WTC11 (cell line): ENCODE measurements around the gene NUP214. TPM values are rescaled to one million over a fixed set of nuclear protein-coding genes. Genes with fewer than 3 reads are reported as not detected.

Experiments used
- ATAC-seq: fragments of 200-7000 bp; cut with Tn5 transposase; 2 replicates; pipeline ENCODE4 v1.10.0; 2021; ENCODE audit warnings: mild to moderate bottlenecking, moderate library complexity
- CTCF ChIA-PET: fragments of 300-600 bp; sonication (Branson Sonifier 250); formaldehyde crosslinking; loops from one replicate; lab custom pipeline; 2021; ENCODE audit warnings: antibody characterized with exemption; lab: Charles Lee
- POLR2A ChIA-PET: fragments of 350-600 bp; sonication (Branson Sonifier 250); formaldehyde crosslinking; loops from one replicate; lab custom pipeline; 2021; ENCODE audit warnings: antibody characterized with exemption; lab: Charles Lee
- DNase-seq: peaks from one replicate; pipeline ENCODE4 v3.0.0; 2021; ENCODE audit warnings: low spot score
- H3K27ac Mint-ChIP-seq: 2 replicates; pipeline ENCODE4 v1.8.0; 2021; ENCODE audit warnings: mixed read lengths
- H3K27me3 Mint-ChIP-seq: 2 replicates; pipeline ENCODE4 v1.8.0; 2021; ENCODE audit warnings: low read depth, mild to moderate bottlenecking, moderate library complexity, mixed read lengths
- H3K36me3 Mint-ChIP-seq: 2 replicates; pipeline ENCODE4 v1.8.0; 2021; ENCODE audit warnings: mixed read lengths
- H3K4me1 Mint-ChIP-seq: 2 replicates; pipeline ENCODE4 v1.8.0; 2022; ENCODE audit warnings: mixed read lengths
- H3K4me3 Mint-ChIP-seq: 2 replicates; pipeline ENCODE4 v1.8.0; 2021; ENCODE audit warnings: mild to moderate bottlenecking, moderate library complexity, mixed read lengths
- H3K9me3 Mint-ChIP-seq: 2 replicates; pipeline ENCODE4 v1.8.0; 2021; ENCODE audit warnings: mixed read lengths
- E2F4 ChIP-seq: sonication (generic); formaldehyde crosslinking; IDR thresholded peaks from 2 replicates; pipeline ENCODE4 v1.8.1; 2022; ENCODE audit warnings: low read depth, mild to moderate bottlenecking, moderate library complexity, missing genetic modification reagents, borderline replicate concordance
- EMX1 ChIP-seq: fragments of 250-450 bp; sonication (Bioruptor Pico); IDR thresholded peaks from 2 replicates; pipeline ENCODE4 v1.8.0; 2021; ENCODE audit warnings: mild to moderate bottlenecking
- ERG ChIP-seq: fragments of 250-450 bp; sonication (Bioruptor Pico); IDR thresholded peaks from 2 replicates; pipeline ENCODE4 v1.8.0; 2021; ENCODE audit warnings: mild to moderate bottlenecking
- GABPB1 ChIP-seq: sonication (generic); formaldehyde crosslinking; IDR thresholded peaks from 2 replicates; pipeline ENCODE4 v1.8.1; 2023; ENCODE audit warnings: mild to moderate bottlenecking, missing genetic modification reagents
- GTF2I ChIP-seq: fragments of 250-450 bp; sonication (Bioruptor Pico); conservative IDR thresholded peaks from 2 replicates; pipeline ENCODE4 v1.4.0; 2021; ENCODE audit warnings: mild to moderate bottlenecking
- HMGXB4 ChIP-seq: sonication (generic); formaldehyde crosslinking; IDR thresholded peaks from 2 replicates; pipeline ENCODE4 v1.8.1; 2023; ENCODE audit warnings: mild to moderate bottlenecking, moderate library complexity, missing genetic modification reagents
- IRF1 ChIP-seq: sonication (generic); formaldehyde crosslinking; IDR thresholded peaks from 2 replicates; pipeline ENCODE4 v1.8.0; 2023; ENCODE audit warnings: missing genetic modification reagents
- IRF2 ChIP-seq: sonication (generic); formaldehyde crosslinking; IDR thresholded peaks from 2 replicates; pipeline ENCODE4 v1.8.0; 2022; ENCODE audit warnings: low read depth, missing genetic modification reagents, borderline replicate concordance
- TCF7 ChIP-seq: sonication (generic); formaldehyde crosslinking; IDR thresholded peaks from 2 replicates; pipeline ENCODE4 v1.8.0; 2022; ENCODE audit warnings: mild to moderate bottlenecking, low read depth, missing genetic modification reagents, moderate library complexity
- ZNF138 ChIP-seq: sonication (generic); formaldehyde crosslinking; conservative IDR thresholded peaks from 2 replicates; pipeline ENCODE4 v1.8.1; 2022; ENCODE audit warnings: mild to moderate bottlenecking, moderate library complexity, missing genetic modification reagents
- ZNF232 ChIP-seq: sonication (generic); formaldehyde crosslinking; IDR thresholded peaks from 2 replicates; pipeline ENCODE4 v1.8.0; 2022; ENCODE audit warnings: mild to moderate bottlenecking, missing genetic modification reagents
- ZNF423 ChIP-seq: fragments of 250-450 bp; sonication (Bioruptor Pico); IDR thresholded peaks from 2 replicates; pipeline ENCODE4 v2.1.2; 2022; ENCODE audit warnings: mild to moderate bottlenecking, moderate library complexity
- ZSCAN18 ChIP-seq: fragments of 250-450 bp; sonication (Bioruptor Pico); IDR thresholded peaks from 2 replicates; pipeline ENCODE4 v2.1.2; 2022; ENCODE audit warnings: mild to moderate bottlenecking, moderate library complexity
- total RNA-seq: library from RNA; stranded (reverse); gene quantifications from 3 replicates; pipeline ENCODE4 v1.2.3, GENCODE V29; 2021

The NUP214 gene
- total RNA-seq, 1 experiment from 2014 or later = 41.8 TPM

- Mint-ChIP-seq H3K27ac (peak overlapping the region; percentile 36; the same call in 1 of the 2 replicates), H3K4me1 (peaks cover 17% of the 10 kb centered on the region), H3K36me3 (peaks cover 46% of the 10 kb centered on the region), H3K27me3 (no peaks in the 10 kb centered on the region), H3K9me3 (no peaks in the 10 kb centered on the region), H3K4me3 (no peak overlapping the region)
- POLR2A ChIA-PET = interaction anchor here (1.2 to 3.6 kb wide), 3 partner anchors 14 to 17 kb away, joined by 3 to 22 read pairs (median 5); partner anchors contain the start of genes AIF1L and NUP214
- TF ChIP-seq GABPB1 (CRISPR knock-in tag) (no peak), ZNF423 (CRISPR knock-in tag) (0 out of 2 replicates have a peak, but pooled peaks have one; percentile 14)
- DNase-seq = no peak
- ATAC-seq = no peak
- CTCF ChIA-PET = interaction anchor here (0.6 to 2.5 kb wide), 10 partner anchors 10 to 245 kb away, joined by 3 to 14 read pairs (median 4); partner anchors contain the start of genes AIF1L and NUP214
Measured at GRCh38 chr9:131111186-131111853, 14.1 kb upstream of the NUP214 start.

- ChIA-PET POLR2A (interaction anchor here (1.2 to 3.6 kb wide), 3 partner anchors 14 to 17 kb away, joined by 3 to 22 read pairs (median 5); partner anchors contain the start of genes AIF1L and NUP214), CTCF (interaction anchor here (0.6 to 1.7 kb wide), 9 partner anchors 11 to 238 kb away, joined by 3 to 9 read pairs (median 5); partner anchors contain the start of gene NUP214)
- DNase-seq = no peak
- no peaks in the 10 kb centered on the region for H3K9me3 Mint-ChIP-seq
- H3K36me3 Mint-ChIP-seq = peaks cover 46% of the 10 kb centered on the region
- H3K27ac Mint-ChIP-seq = no peak overlapping the region
- H3K4me1 Mint-ChIP-seq = peaks cover 17% of the 10 kb centered on the region
- no peak overlapping the region for H3K4me3 Mint-ChIP-seq
- ATAC-seq = peak; percentile 13; the same call in 1 of the 2 replicates
- no peaks in the 10 kb centered on the region for H3K27me3 Mint-ChIP-seq
- TF ChIP-seq HMGXB4 (CRISPR knock-in tag) = peak; percentile 23; the same call in 1 of the 2 replicates
- TF ChIP-seq ERG (CRISPR knock-in tag) = no peak
- TF ChIP-seq, all 79 proteins: peak for 1
Measured at GRCh38 chr9:131111854-131112311, 13.5 kb upstream of the NUP214 start.

- no peak for DNase-seq
- no peaks in the 10 kb centered on the region for H3K27me3 Mint-ChIP-seq
- CTCF ChIA-PET = interaction anchor here (0.6 to 1.4 kb wide), 4 partner anchors 12 to 79 kb away, joined by 3 to 9 read pairs (median 4); no protein-coding TSS in a partner anchor
- no peak for ATAC-seq
- H3K36me3 Mint-ChIP-seq = peaks cover 45% of the 10 kb centered on the region
- no peaks in the 10 kb centered on the region for H3K9me3 Mint-ChIP-seq
- POLR2A ChIA-PET = interaction anchor here (1.2 to 1.7 kb wide), 3 partner anchors 12 to 18 kb away, joined by 3 to 8 read pairs (median 7); no protein-coding TSS in a partner anchor
- TF ChIP-seq HMGXB4 (CRISPR knock-in tag) = peak; percentile 30; the same call in 1 of the 2 replicates
- no peak for TF ChIP-seq EMX1 (CRISPR knock-in tag)
- no peak overlapping the region for H3K4me3 Mint-ChIP-seq
- H3K4me1 Mint-ChIP-seq = peaks cover 17% of the 10 kb centered on the region
- H3K27ac Mint-ChIP-seq = peak overlapping the region; percentile 89
Measured at GRCh38 chr9:131112374-131113154, 12.8 kb upstream of the NUP214 start.

GRCh38 chr9:131113655-131114054 lies 11.7 kb upstream of the NUP214 start:
- Mint-ChIP-seq H3K27me3 (no peaks in the 10 kb centered on the region), H3K27ac (no peak overlapping the region), H3K36me3 (peaks cover 48% of the 10 kb centered on the region), H3K9me3 (no peaks in the 10 kb centered on the region), H3K4me1 (peaks cover 17% of the 10 kb centered on the region), H3K4me3 (no peak overlapping the region)
- ChIA-PET CTCF (no interaction called here), POLR2A (interaction anchor here (0.9 to 1.7 kb wide), 3 partner anchors 11 to 15 kb away, joined by 3 to 8 read pairs (median 7); no protein-coding TSS in a partner anchor)
- no peak for DNase-seq
- no peak for ATAC-seq
- TF ChIP-seq GTF2I (CRISPR knock-in tag) = no peak
- no peak for TF ChIP-seq ZNF138 (CRISPR knock-in tag)
- no peak for TF ChIP-seq IRF1
- TF ChIP-seq TCF7 (CRISPR knock-in tag) = no peak
- TF ChIP-seq ZNF232 (CRISPR knock-in tag) = no peak
- no peak for TF ChIP-seq E2F4
- TF ChIP-seq IRF2 (CRISPR knock-in tag) = no peak
- TF ChIP-seq ZSCAN18 (CRISPR knock-in tag) = no peak
